Measurements from ENCODE around the gene ITPRID2.

DNA sequence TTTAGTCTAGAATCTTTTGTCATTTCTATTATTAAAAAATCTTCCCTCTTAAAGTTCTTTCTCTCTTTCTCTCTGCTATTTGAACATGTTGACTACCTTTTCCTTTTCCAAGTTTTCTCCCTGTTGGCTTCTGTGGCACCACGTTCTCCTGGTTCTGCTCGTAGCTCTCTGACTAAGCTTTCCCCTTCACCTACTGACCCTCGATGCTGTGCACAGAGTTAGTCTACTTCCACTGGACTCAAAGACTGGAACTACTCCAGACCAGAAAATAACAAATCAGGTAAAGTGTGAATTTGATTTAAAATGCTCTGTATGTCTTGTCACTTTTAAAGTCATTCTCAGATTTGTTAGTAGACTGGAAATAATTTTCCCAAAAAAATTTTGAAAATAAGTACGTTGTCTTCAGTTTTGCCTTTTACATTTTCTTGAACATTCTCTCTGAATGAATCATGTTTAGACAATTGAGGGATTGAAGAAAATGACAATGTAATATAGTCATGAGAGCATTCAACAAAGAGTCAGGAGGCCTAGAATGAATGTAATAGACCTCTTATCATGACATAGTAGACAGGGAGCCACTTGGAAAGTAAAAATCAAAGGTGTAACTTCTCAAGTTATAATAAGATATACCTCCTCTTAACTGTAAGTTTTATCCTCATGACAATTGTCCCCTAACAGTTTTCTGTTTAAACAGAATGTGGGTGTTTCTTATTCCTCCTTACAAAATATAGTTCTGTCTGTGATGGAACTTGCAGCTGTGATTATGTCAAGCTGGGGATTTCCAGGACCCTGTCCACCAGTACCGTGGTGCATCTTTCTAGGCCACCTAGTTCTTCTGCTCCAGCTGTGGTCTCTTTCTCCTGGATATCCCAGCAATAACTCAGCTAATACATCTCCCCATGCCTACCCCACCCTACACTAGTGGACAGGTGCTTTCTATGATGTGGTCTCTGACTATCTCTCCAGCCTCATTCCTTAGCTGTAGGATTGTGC, 25.5 kb downstream of the ITPRID2 start:
- TF ChIP-seq CTCF (conservative IDR thresholded peaks at IDR 0.05), result no peak
- no peak for TF ChIP-seq EZH2 (IDR thresholded peaks at IDR 0.05; ENCODE audit: low read depth)

All from PC-9 (cell line).